IMR-90 (cell line): ENCODE measurements around the gene PRR12. TPM values are rescaled to one million over a fixed set of nuclear protein-coding genes. Genes with fewer than 3 reads are reported as not detected.

Experiments
- ATAC-seq: fragments of 200-7000 bp; cut with Tn5 transposase; 2 replicates; pipeline ENCODE4 v1.9.1; 2020; ENCODE audit warnings: low read depth, mild to moderate bottlenecking, moderate library complexity
- BruUV-seq: library from RNA; stranded (reverse); fragments of 400-500 nt; replicated peaks from 2 replicates; lab custom pipeline; 2021; lab: Mats Ljungman, UMichigan
- CTCF ChIA-PET: fragments of 300-600 bp; formaldehyde crosslinking; extraction: SDS; loops from one replicate; lab custom pipeline; 2021; ENCODE audit warnings: antibody characterized with exemption; lab: Yijun Ruan, JAX
- POLR2A ChIA-PET: fragments of 300-600 bp; sonication (Branson Sonifier 250); formaldehyde crosslinking; loops from one replicate; lab custom pipeline; 2022; ENCODE audit warnings: antibody characterized with exemption; ENCODE audit not compliant: unreplicated experiment; lab: Charles Lee
- DNase-seq: peaks from one replicate; pipeline ENCODE4 v3.0.0; 2013
- H2AFZ ChIP-seq: replicated peaks from 2 replicates; pipeline ENCODE3; 2013; ENCODE audit warnings: low read length, mild to moderate bottlenecking; ENCODE audit not compliant: poor library complexity
- H2AK5ac ChIP-seq: 2 replicates; pipeline ENCODE4 v1.6.1; 2013; ENCODE audit warnings: low read depth, low read length, inconsistent platforms
- H2AK9ac ChIP-seq: replicated peaks from 2 replicates; pipeline ENCODE3; 2013; ENCODE audit warnings: mild to moderate bottlenecking, low read depth, low read length, moderate library complexity; ENCODE audit not compliant: poor library complexity
- H2BK120ac ChIP-seq: 2 replicates; pipeline ENCODE4 v1.6.1; 2013; ENCODE audit warnings: low read depth, low read length, inconsistent platforms
- H2BK15ac ChIP-seq: 3 replicates; pipeline ENCODE4 v1.6.1; 2013; ENCODE audit warnings: low read depth, low read length, inconsistent platforms
- H2BK20ac ChIP-seq: 2 replicates; pipeline ENCODE4 v1.6.1; 2013; ENCODE audit warnings: low read depth, mild to moderate bottlenecking, inconsistent platforms, low read length, moderate library complexity
- H2BK5ac ChIP-seq: 2 replicates; pipeline ENCODE4 v1.6.1; 2013; ENCODE audit warnings: mild to moderate bottlenecking, low read depth, low read length, inconsistent platforms; ENCODE audit not compliant: poor library complexity, severe bottlenecking
- H3K14ac ChIP-seq: replicated peaks from 2 replicates; pipeline ENCODE4 v1.6.1; 2013; ENCODE audit warnings: low read depth, low read length, inconsistent platforms
- H3K18ac ChIP-seq: 2 replicates; pipeline ENCODE4 v1.6.1; 2013; ENCODE audit warnings: low read depth, low read length, control low read depth
- H3K23ac ChIP-seq: 2 replicates; pipeline ENCODE4 v1.6.1; 2013; ENCODE audit warnings: low read depth, low read length, inconsistent platforms
- H3K27ac ChIP-seq: 2 replicates; pipeline ENCODE4 v1.5.1; 2013; ENCODE audit warnings: mild to moderate bottlenecking, control low read depth, low read length; ENCODE audit not compliant: insufficient read depth
- H3K27me3 ChIP-seq: 2 replicates; pipeline ENCODE4 v1.6.1; 2013; ENCODE audit warnings: low read length; ENCODE audit not compliant: control insufficient read depth, insufficient read depth
- H3K36me3 ChIP-seq: 2 replicates; pipeline ENCODE4 v1.6.1; 2013; ENCODE audit warnings: low read length, mixed read lengths; ENCODE audit not compliant: control insufficient read depth, insufficient read depth
- H3K4ac ChIP-seq: 2 replicates; pipeline ENCODE4 v1.6.1; 2013; ENCODE audit warnings: low read depth, low read length, inconsistent platforms
- H3K4me1 ChIP-seq: 2 replicates; pipeline ENCODE4 v1.6.1; 2013; ENCODE audit warnings: low read length, mixed read lengths; ENCODE audit not compliant: control insufficient read depth, insufficient read depth
- H3K4me2 ChIP-seq: 2 replicates; pipeline ENCODE4 v1.6.1; 2013; ENCODE audit warnings: low read depth, mild to moderate bottlenecking, control low read depth, low read length, moderate library complexity
- H3K4me3 ChIP-seq: 2 replicates; pipeline ENCODE4 v1.5.1; 2013; ENCODE audit warnings: low read depth, mild to moderate bottlenecking, control low read depth, low read length, moderate library complexity; ENCODE audit not compliant: insufficient read depth
- H3K56ac ChIP-seq: 2 replicates; pipeline ENCODE4 v1.6.1; 2013; ENCODE audit warnings: low read length, inconsistent platforms; ENCODE audit not compliant: insufficient read depth; ENCODE audit errors: extremely low read depth
- H3K79me1 ChIP-seq, 2 experiments: 2 replicates each; pipeline ENCODE4 v1.6.1; 2013; ENCODE audit warnings: low read length in 2 of 2, inconsistent platforms in 1 of 2, low read depth in 1 of 2
- H3K9ac ChIP-seq: 2 replicates; pipeline ENCODE4 v1.6.1; 2013; ENCODE audit warnings: low read depth, low read length, control low read depth
- H3K9me1 ChIP-seq: 2 replicates; pipeline ENCODE4 v1.6.1; 2013; ENCODE audit warnings: low read length, inconsistent platforms; ENCODE audit not compliant: insufficient read depth
- H3K9me3 ChIP-seq: 2 replicates; pipeline ENCODE4 v1.6.1; 2013; ENCODE audit warnings: low read length; ENCODE audit not compliant: control insufficient read depth, insufficient read depth
- H4K20me1 ChIP-seq: 2 replicates; pipeline ENCODE4 v1.6.1; 2013; ENCODE audit warnings: low read length, inconsistent platforms; ENCODE audit not compliant: insufficient read depth
- H4K5ac ChIP-seq: 2 replicates; pipeline ENCODE4 v1.6.1; 2013; ENCODE audit warnings: mild to moderate bottlenecking, low read depth, low read length, control low read depth
- H4K8ac ChIP-seq, 2 experiments: 2 replicates each; pipeline ENCODE4 v1.6.1; 2013; ENCODE audit warnings: low read depth in 2 of 2, low read length in 2 of 2, control low read depth in 1 of 2, inconsistent platforms in 1 of 2
- H4K91ac ChIP-seq: 2 replicates; pipeline ENCODE4 v1.6.1; 2013; ENCODE audit warnings: low read depth, low read length, inconsistent platforms; ENCODE audit not compliant: insufficient read depth
- CHD1 ChIP-seq: IDR thresholded peaks from 2 replicates; pipeline ENCODE4 v1.6.1; 2012; ENCODE audit warnings: low read depth, low read length, improper control_type of control experiment
- RCOR1 ChIP-seq: IDR thresholded peaks from 2 replicates; pipeline ENCODE4 v1.6.1; 2012; ENCODE audit warnings: mild to moderate bottlenecking, low read length, improper control_type of control experiment; ENCODE audit not compliant: insufficient replicate concordance
- WGBS, 2 experiments: methylation state at CpG; one replicate each; pipeline versions ENCODE4 v1.1.5 to v1.1.7; 2013; ENCODE audit warnings: missing lambda C conversion rate in 2 of 2; ENCODE audit not compliant: insufficient read length in 1 of 2; ENCODE audit errors: extremely low coverage in 2 of 2; 5-methylcytosine and 5-hydroxymethylcytosine counted together
- dilution Hi-C: fragments of 300-500 bp; cut with HindIII; formaldehyde crosslinking; loops from one replicate; pipeline ENCODE4 v1.14.3; 2018; ENCODE audit warnings: low sequenced_read_pairs; ENCODE audit not compliant: unreplicated experiment
- in situ Hi-C: fragments of 300-500 bp; cut with MboI; formaldehyde crosslinking; loops from 3 replicates; pipeline ENCODE4 v1.14.3; 2019; ENCODE audit warnings: low sequenced_read_pairs, inconsistent platforms, mixed read lengths
- intact Hi-C: fragments of 100-400 bp; cut with micrococcal nuclease; formaldehyde crosslinking; loops from 2 replicates; pipeline ENCODE4 v1.10.0; 2022
- polyA plus RNA-seq, 3 experiments: library from polyadenylated mRNA; depleted of rRNA; stranded (reverse); fragments of >200 nt; gene quantifications; 2 replicates each; pipeline ENCODE4 v1.2.3, GENCODE V29; 2012; ENCODE audit warnings: low replicate concordance in 1 of 3
- total RNA-seq: library from RNA; depleted of rRNA; stranded (reverse); fragments of >200 nt; gene quantifications from 2 replicates; pipeline ENCODE4 v1.2.3, GENCODE V29; 2012

The PRR12 gene
- total and polyA plus RNA-seq, 2 of the 4 experiments (the other 2 are of a cell fraction): 0.36 to 4.1 TPM

DNA sequence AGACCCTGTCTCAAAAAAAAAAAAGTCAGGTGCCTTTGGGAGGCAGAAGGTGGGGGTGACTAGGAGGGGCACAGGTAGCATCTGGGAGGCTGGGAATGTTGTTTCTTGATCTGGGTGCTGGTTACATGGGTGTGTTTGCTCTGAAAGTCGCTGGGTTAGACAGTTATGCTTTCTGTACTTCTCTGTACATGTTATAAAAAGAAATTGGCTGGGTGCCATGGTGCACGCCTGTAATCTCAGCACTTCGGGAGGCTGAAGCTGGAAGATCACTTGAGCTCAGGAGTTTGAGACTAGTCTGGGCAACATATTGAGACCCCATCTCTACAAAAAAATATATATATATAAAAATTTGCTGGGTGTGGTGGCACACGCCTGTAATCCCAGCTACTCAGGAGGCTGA, 25.7 kb upstream of the PRR12 start:
- no peak overlapping the region for H3K18ac ChIP-seq
- no peak overlapping the region for H2AK5ac ChIP-seq
- H3K9ac ChIP-seq: no peak overlapping the region
- H2AK9ac ChIP-seq: no peak overlapping the region
- dilution Hi-C loops: no loop called here
- POLR2A ChIA-PET: no interaction called here
- H3K4me1 ChIP-seq: no peaks in the 10 kb centered on the region
- no peak overlapping the region for H3K56ac ChIP-seq
- H3K79me1 ChIP-seq: peaks cover 41 to 75% of the 10 kb centered on the region in 2 experiments
- H3K36me3 ChIP-seq: peaks cover 11% of the 10 kb centered on the region
- no peak overlapping the region for H3K4ac ChIP-seq
- H3K4me3 ChIP-seq: no peak overlapping the region
- H3K9me3 ChIP-seq: no peaks in the 10 kb centered on the region
- H2AFZ ChIP-seq: no peak overlapping the region
- no peaks in the 10 kb centered on the region for H3K27me3 ChIP-seq
- no TSS peak for BruUV-seq
- DNase-seq: no peak
- no peak overlapping the region for H2BK120ac ChIP-seq
- no peak overlapping the region for H3K4me2 ChIP-seq
- TF ChIP-seq RCOR1: no peak
- no peak for TF ChIP-seq CHD1
- no peak overlapping the region for H3K23ac ChIP-seq
- intact Hi-C loops: no loop called here
- in situ Hi-C loops: loop anchor here (25.0 kb wide), 1 partner anchor 303 kb away; no protein-coding TSS in a partner anchor
- CTCF ChIA-PET: interaction anchor here (0.5 kb wide), 1 partner anchor 28 kb away, joined by 3 read pairs; no protein-coding TSS in a partner anchor
- no peak overlapping the region for H4K91ac ChIP-seq
- 0 out of 2 replicates have a peak, but pooled peaks cover 3% of the 10 kb centered on the region for H3K9me1 ChIP-seq
- H2BK15ac ChIP-seq: no peak overlapping the region
- no peak for ATAC-seq
- H2BK5ac ChIP-seq: no peak overlapping the region
- H3K14ac ChIP-seq: no peak overlapping the region
- H4K20me1 ChIP-seq: peaks cover 34% of the 10 kb centered on the region
- H4K5ac ChIP-seq: no peak overlapping the region
- H3K27ac ChIP-seq: no peak overlapping the region
- H4K8ac ChIP-seq: no peak overlapping the region
- WGBS, 2 experiments: no CpG with 5 or more reads among the region's 4 CpGs
- H2BK20ac ChIP-seq: no peak overlapping the region
